RCC 7860 (cell line): ENCODE results near the gene HOMEZ.
"Not testable (repeated sequence)": the region's sequence is repeated elsewhere in the genome, so short reads cannot be mapped to it uniquely, and the experiment has no call there.

ENCODE experiments used
- DNase-seq: peaks from one replicate; pipeline ENCODE4 v3.0.0-alpha.2; 2015; ENCODE audit warnings: low spot score
- FAIRE-seq: peaks from 2 replicates; lab custom pipeline; 2012; peaks lifted over from hg19 to GRCh38; lab: Jason Lieb, UNC

HOMEZ gene

GRCh38 chr14:23232241-23232808 lies 53.6 kb downstream of the HOMEZ start:
- not testable (repeated sequence) for DNase-seq, FAIRE-seq

- DNase-seq = no peak
- FAIRE-seq = no peak
Observed at GRCh38 chr14:23228812-23229211, 57.1 kb downstream of the HOMEZ start.

GRCh38 chr14:23227566-23227965 lies 58.4 kb downstream of the HOMEZ start:
- DNase-seq (no peak), FAIRE-seq (no peak)

DNA sequence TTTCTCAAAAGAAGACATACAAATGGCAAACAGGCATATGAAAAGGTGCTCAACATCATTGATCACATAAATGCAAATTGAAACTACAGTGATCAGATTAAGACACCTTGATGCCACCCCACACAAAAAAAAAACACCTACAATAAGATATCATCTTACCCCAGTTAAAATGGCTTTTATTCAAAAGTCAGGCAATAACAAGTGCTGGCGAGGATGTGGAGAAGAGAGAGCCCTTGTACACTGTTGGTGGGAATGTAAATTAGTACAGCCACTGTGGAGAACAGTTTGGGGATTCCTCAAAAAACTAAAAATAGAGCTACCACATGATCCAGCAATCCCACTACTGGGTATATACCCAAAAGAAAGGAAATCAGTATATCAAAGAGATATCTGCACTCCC lies 61.0 kb downstream of the HOMEZ start:
- not testable (repeated sequence) for FAIRE-seq

More for the DNA sequence above, 61.0 kb downstream of the HOMEZ start:
- not testable (repeated sequence) for DNase-seq
